Measurements from ENCODE around the gene HDC.

HDC gene

GRCh38 chr15:50265620-50266019 lies at the start of gene HDC:
HDC (minus strand) TSS chr15:50265726; CDS start chr15:50265623, 103 bp downstream.
- DNase-seq (ENCODE audit: low spot score) (no peak), FAIRE-seq (no peak)

- DNase-seq (ENCODE audit: low spot score) (no peak), FAIRE-seq (no peak)
These were observed 47.1 kb upstream of the HDC start for GRCh38 chr15:50312636-50313035.

- no peak for FAIRE-seq
These were observed 42.3 kb upstream of the HDC start for GRCh38 chr15:50307799-50308198.

GRCh38 chr15:50304836-50305235 lies 39.3 kb upstream of the HDC start:
- DNase-seq (ENCODE audit: low spot score) (no peak), FAIRE-seq (no peak)

More at GRCh38 chr15:50307799-50308198, 42.3 kb upstream of the HDC start:
- DNase-seq (ENCODE audit: low spot score), result no peak

GRCh38 chr15:50302581-50302980 lies 37.1 kb upstream of the HDC start:
- FAIRE-seq (no peak), DNase-seq (ENCODE audit: low spot score) (no peak)

GRCh38 chr15:50298340-50298739 lies 32.8 kb upstream of the HDC start:
- FAIRE-seq (no peak), DNase-seq (ENCODE audit: low spot score) (no peak)

GRCh38 chr15:50295966-50296365 lies 30.4 kb upstream of the HDC start:
- FAIRE-seq, result no peak
- DNase-seq (ENCODE audit: low spot score), result no peak

GRCh38 chr15:50289749-50290148 lies 24.2 kb upstream of the HDC start:
- DNase-seq (ENCODE audit: low spot score), result no peak
- no peak for FAIRE-seq

- FAIRE-seq (no peak), DNase-seq (ENCODE audit: low spot score) (no peak)
These were observed 22.0 kb upstream of the HDC start for GRCh38 chr15:50287324-50288116.

GRCh38 chr15:50281427-50281826 lies 15.9 kb upstream of the HDC start:
- FAIRE-seq (no peak), DNase-seq (ENCODE audit: low spot score) (no peak)

GRCh38 chr15:50280271-50280670 lies 14.7 kb upstream of the HDC start:
- FAIRE-seq (no peak), DNase-seq (ENCODE audit: low spot score) (no peak)

GRCh38 chr15:50278496-50278895 lies 13.0 kb upstream of the HDC start:
- no peak for FAIRE-seq

GRCh38 chr15:50277370-50277769 lies 11.8 kb upstream of the HDC start:
- FAIRE-seq, result no peak

More at GRCh38 chr15:50278496-50278895, 13.0 kb upstream of the HDC start:
- no peak for DNase-seq (ENCODE audit: low spot score)

GRCh38 chr15:50275908-50276307 lies 10.4 kb upstream of the HDC start:
- FAIRE-seq (no peak), DNase-seq (ENCODE audit: low spot score) (no peak)

More at GRCh38 chr15:50277370-50277769, 11.8 kb upstream of the HDC start:
- no peak for DNase-seq (ENCODE audit: low spot score)

- FAIRE-seq (no peak), DNase-seq (ENCODE audit: low spot score) (no peak)
These were observed 9.6 kb upstream of the HDC start for GRCh38 chr15:50275091-50275490.

- no peak for DNase-seq (ENCODE audit: low spot score)
- no peak for FAIRE-seq
These were observed 2.1 kb upstream of the HDC start for GRCh38 chr15:50267577-50267976.

GRCh38 chr15:50262533-50262932 lies 3.0 kb downstream of the HDC start:
- FAIRE-seq, result no peak

GRCh38 chr15:50261981-50262380 lies 3.5 kb downstream of the HDC start:
- no peak for DNase-seq (ENCODE audit: low spot score)
- no peak for FAIRE-seq

More at GRCh38 chr15:50262533-50262932, 3.0 kb downstream of the HDC start:
- DNase-seq (ENCODE audit: low spot score), result no peak

GRCh38 chr15:50260969-50261496 lies 4.5 kb downstream of the HDC start:
- FAIRE-seq, result no peak

GRCh38 chr15:50259276-50259675 lies 6.2 kb downstream of the HDC start:
- no peak for DNase-seq (ENCODE audit: low spot score)
- no peak for FAIRE-seq

More at GRCh38 chr15:50260969-50261496, 4.5 kb downstream of the HDC start:
- no peak for DNase-seq (ENCODE audit: low spot score)

- no peak for FAIRE-seq
These were observed 7.6 kb downstream of the HDC start for GRCh38 chr15:50257924-50258323.

GRCh38 chr15:50257332-50257731 lies 8.2 kb downstream of the HDC start:
- FAIRE-seq (no peak), DNase-seq (ENCODE audit: low spot score) (no peak)

More at GRCh38 chr15:50257924-50258323, 7.6 kb downstream of the HDC start:
- no peak for DNase-seq (ENCODE audit: low spot score)

Data from urothelium cell line (cell line).